OCI-LY7 (cell line): ENCODE measurements around the gene ANO6. TPM values are rescaled to one million over a fixed set of nuclear protein-coding genes. Genes with fewer than 3 reads are reported as not detected.

Experiments
- BruUV-seq: library from RNA; stranded (reverse); fragments of 400-500 nt; replicated peaks from 2 replicates; lab custom pipeline; 2021; lab: Mats Ljungman, UMichigan
- CTCF ChIA-PET: fragments of 300-600 bp; sonication (Branson Sonifier 250); formaldehyde crosslinking; loops from one replicate; lab custom pipeline; 2022; ENCODE audit warnings: antibody characterized with exemption; ENCODE audit not compliant: unreplicated experiment; lab: Charles Lee
- POLR2A ChIA-PET: fragments of 300-600 bp; sonication (Branson Sonifier 250); formaldehyde crosslinking; loops from one replicate; lab custom pipeline; 2022; ENCODE audit warnings: antibody characterized with exemption; lab: Charles Lee
- DNase-seq: peaks from one replicate; pipeline ENCODE4 v3.0.0-alpha.2; 2015; ENCODE audit warnings: low spot score
- H2AFZ ChIP-seq: fragments of 200-600 bp; sonication (generic), shearing (Covaris generic); 2 replicates; pipeline ENCODE4 v1.6.1; 2014; ENCODE audit warnings: mild to moderate bottlenecking, antibody characterized with exemption, low read length, moderate library complexity
- H3K27ac ChIP-seq: fragments of 200-600 bp; sonication (generic); 2 replicates; pipeline ENCODE4 v1.5.1; 2014; ENCODE audit warnings: mixed run types, low read depth, mild to moderate bottlenecking, moderate library complexity, low read length, inconsistent platforms; ENCODE audit not compliant: poor library complexity, severe bottlenecking
- H3K36me3 ChIP-seq: fragments of 200-600 bp; sonication (generic); 2 replicates; pipeline ENCODE4 v1.6.1; 2014; ENCODE audit warnings: mild to moderate bottlenecking, antibody characterized with exemption, low read length, moderate library complexity, mixed read lengths; ENCODE audit not compliant: insufficient read depth
- H3K4me1 ChIP-seq: fragments of 200-600 bp; sonication (generic); 2 replicates; pipeline ENCODE4 v1.5.1; 2014; ENCODE audit warnings: mild to moderate bottlenecking, low read length; ENCODE audit not compliant: insufficient read depth, poor library complexity, severe bottlenecking
- H3K4me2 ChIP-seq: fragments of 200-600 bp; sonication (generic); 2 replicates; pipeline ENCODE4 v1.6.1; 2014; ENCODE audit warnings: mild to moderate bottlenecking, low read length
- H3K4me3 ChIP-seq: fragments of 200-600 bp; sonication (generic); 2 replicates; pipeline ENCODE4 v1.5.1; 2014; ENCODE audit warnings: mild to moderate bottlenecking, low read depth, low read length; ENCODE audit not compliant: poor library complexity, severe bottlenecking
- H3K79me2 ChIP-seq: fragments of 200-600 bp; sonication (generic); 2 replicates; pipeline ENCODE4 v1.6.1; 2016; ENCODE audit warnings: low read depth, mild to moderate bottlenecking, low read length, moderate library complexity, mixed read lengths; ENCODE audit not compliant: insufficient read depth
- H3K9me2 ChIP-seq: fragments of 200-600 bp; sonication (generic); 2 replicates; pipeline ENCODE4 v1.6.1; 2016; ENCODE audit warnings: mild to moderate bottlenecking, low read length, mixed read lengths; ENCODE audit not compliant: insufficient read depth
- H3K9me3 ChIP-seq: fragments of 200-600 bp; sonication (generic); 2 replicates; pipeline ENCODE4 v1.6.1; 2014; ENCODE audit warnings: mild to moderate bottlenecking, mixed run types, low read length, mixed read lengths
- H4K20me1 ChIP-seq: fragments of 200-600 bp; sonication (generic); 2 replicates; pipeline ENCODE4 v1.6.1; 2014; ENCODE audit warnings: mild to moderate bottlenecking, antibody characterized with exemption, low read length, moderate library complexity, mixed read lengths; ENCODE audit not compliant: insufficient read depth
- EZH2phosphoT487 ChIP-seq: fragments of 200-600 bp; sonication (generic); IDR thresholded peaks from 2 replicates; pipeline ENCODE4 v1.6.1; 2018; ENCODE audit warnings: low read depth, borderline replicate concordance, mild to moderate bottlenecking, mixed run types, antibody characterized with exemption, low read length, moderate library complexity, mixed read lengths
- intact Hi-C: fragments of 100-400 bp; cut with micrococcal nuclease; formaldehyde crosslinking; loops from one replicate; pipeline ENCODE4 v1.10.0; 2022; ENCODE audit not compliant: unreplicated experiment
- total RNA-seq, 2 experiments: library from RNA; depleted of rRNA in 1 of 2; stranded (reverse); fragments of >200 nt in 1 of 2; shearing (Covaris generic) in 1 of 2; gene quantifications; 2 replicates each; pipeline ENCODE4 v1.2.3, GENCODE V29; 2014 to 2022
- TF ChIP-seq, protein P1 (sequence below): fragments of 200-600 bp; sonication (generic); conservative IDR thresholded peaks from 2 replicates; pipeline ENCODE4 v1.5.1; 2014; ENCODE audit warnings: mild to moderate bottlenecking, antibody characterized with exemption, low read length, moderate library complexity, mixed read lengths

Gene ANO6
- total RNA-seq, 2 experiments from 2014 or later, result 15.0 to 17.7 TPM

DNA sequence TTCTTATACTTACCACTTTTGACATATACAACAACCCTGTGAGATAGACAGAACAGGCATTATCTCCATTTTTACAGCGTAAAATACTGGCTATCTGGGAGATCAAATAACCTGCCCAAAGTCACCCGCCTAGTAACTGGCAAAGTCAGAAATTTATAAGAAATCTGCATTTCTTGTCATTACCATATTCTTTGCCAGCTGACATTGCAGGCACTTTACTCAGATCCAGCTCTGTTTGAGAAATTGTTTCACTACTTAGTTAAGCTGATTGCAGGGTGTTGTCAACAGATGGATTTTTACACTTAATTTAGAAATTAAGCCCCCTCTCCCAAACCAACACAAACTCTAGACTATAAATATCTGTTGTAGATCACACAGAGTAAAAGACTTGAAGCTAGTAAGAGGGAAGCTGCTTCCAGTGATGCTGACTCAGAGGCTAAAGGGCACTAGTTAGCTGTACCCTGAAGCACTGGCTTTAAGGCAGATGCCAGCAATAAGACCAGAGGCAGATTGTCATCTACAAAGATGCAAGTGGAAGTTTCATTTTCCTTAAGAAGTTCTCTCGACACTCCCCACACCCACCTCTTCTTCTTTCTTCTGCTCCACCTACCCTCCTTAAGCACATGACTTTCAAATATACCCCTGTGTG lies 153.1 kb downstream of the ANO6 start:
- no peaks in the 10 kb centered on the region for H3K79me2 ChIP-seq
- H3K9me2 ChIP-seq, result no peaks in the 10 kb centered on the region
- CTCF ChIA-PET, result no interaction called here
- H3K9me3 ChIP-seq, result peaks cover 7% of the 10 kb centered on the region; the same call in 1 of the 2 replicates
- intact Hi-C loops, result no loop called here
- H3K4me3 ChIP-seq, result no peak overlapping the region
- no peak overlapping the region for H3K4me2 ChIP-seq
- BruUV-seq, result no TSS peak
- H4K20me1 ChIP-seq, result no peaks in the 10 kb centered on the region
- no peak overlapping the region for H3K27ac ChIP-seq
- TF ChIP-seq, protein P1, sequence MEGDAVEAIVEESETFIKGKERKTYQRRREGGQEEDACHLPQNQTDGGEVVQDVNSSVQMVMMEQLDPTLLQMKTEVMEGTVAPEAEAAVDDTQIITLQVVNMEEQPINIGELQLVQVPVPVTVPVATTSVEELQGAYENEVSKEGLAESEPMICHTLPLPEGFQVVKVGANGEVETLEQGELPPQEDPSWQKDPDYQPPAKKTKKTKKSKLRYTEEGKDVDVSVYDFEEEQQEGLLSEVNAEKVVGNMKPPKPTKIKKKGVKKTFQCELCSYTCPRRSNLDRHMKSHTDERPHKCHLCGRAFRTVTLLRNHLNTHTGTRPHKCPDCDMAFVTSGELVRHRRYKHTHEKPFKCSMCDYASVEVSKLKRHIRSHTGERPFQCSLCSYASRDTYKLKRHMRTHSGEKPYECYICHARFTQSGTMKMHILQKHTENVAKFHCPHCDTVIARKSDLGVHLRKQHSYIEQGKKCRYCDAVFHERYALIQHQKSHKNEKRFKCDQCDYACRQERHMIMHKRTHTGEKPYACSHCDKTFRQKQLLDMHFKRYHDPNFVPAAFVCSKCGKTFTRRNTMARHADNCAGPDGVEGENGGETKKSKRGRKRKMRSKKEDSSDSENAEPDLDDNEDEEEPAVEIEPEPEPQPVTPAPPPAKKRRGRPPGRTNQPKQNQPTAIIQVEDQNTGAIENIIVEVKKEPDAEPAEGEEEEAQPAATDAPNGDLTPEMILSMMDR, result no peak
- TF ChIP-seq EZH2phosphoT487, result no peak
- H3K4me1 ChIP-seq, result no peaks in the 10 kb centered on the region
- POLR2A ChIA-PET, result interaction anchor here (0.6 kb wide), 1 partner anchor 188 kb away, joined by 3 read pairs; no protein-coding TSS in a partner anchor
- no peak overlapping the region for H2AFZ ChIP-seq
- DNase-seq, result no peak
- peaks cover 6% of the 10 kb centered on the region; the same call in 1 of the 2 replicates for H3K36me3 ChIP-seq

DNA sequence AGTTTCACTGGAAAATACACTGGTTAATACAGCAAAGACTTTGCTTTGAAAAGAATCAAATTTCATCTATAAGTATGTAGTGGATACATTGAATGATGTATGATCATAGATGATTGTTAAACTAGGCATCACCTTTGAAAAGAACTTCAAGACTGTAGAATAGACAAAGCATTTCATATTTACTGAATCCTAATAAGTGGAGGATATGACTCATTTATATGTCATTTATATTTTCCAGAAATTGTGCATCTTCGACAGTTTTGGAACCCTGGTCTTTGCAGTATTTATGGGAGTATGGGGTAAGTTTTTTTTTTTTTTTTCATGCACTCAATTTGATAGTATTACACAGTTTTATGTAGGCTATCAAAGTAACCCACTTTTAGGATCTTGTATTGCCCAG lies 161.9 kb downstream of the ANO6 start:
- Histone ChIP-seq H3K9me2 (no peaks in the 10 kb centered on the region), H3K4me1 (no peaks in the 10 kb centered on the region), H3K9me3 (no peaks in the 10 kb centered on the region), H3K4me3 (no peak overlapping the region), H3K36me3 (no peaks in the 10 kb centered on the region), H4K20me1 (no peaks in the 10 kb centered on the region), H3K79me2 (no peaks in the 10 kb centered on the region), H2AFZ (no peak overlapping the region), H3K27ac (no peak overlapping the region), H3K4me2 (no peak overlapping the region)
- no TSS peak for BruUV-seq
- ChIA-PET CTCF (no interaction called here), POLR2A (no interaction called here)
- DNase-seq, result no peak
- TF ChIP-seq, protein P1, result no peak
- no peak for TF ChIP-seq EZH2phosphoT487
- intact Hi-C loops, result no loop called here

DNA sequence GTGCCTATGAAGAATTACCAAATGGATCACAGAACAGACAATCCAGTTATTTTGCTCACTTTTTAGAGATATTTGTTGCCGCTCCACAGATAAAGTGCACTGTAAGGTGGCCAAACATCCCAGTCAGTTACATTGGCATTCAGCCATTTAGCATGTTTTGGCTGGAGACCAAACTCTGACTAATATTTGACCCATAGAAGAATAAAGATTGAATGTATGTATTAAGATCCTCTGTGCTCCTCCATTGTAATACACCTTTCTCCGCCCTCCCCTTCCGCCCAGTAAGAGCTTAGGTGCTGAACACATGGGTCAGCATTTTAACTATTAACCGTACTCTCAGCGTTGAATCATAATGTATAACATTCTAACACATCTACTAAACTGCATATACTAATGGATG lies 163.4 kb downstream of the ANO6 start:
- TF ChIP-seq EZH2phosphoT487, result no peak
- TF ChIP-seq, protein P1, result no peak
- no TSS peak for BruUV-seq
- Histone ChIP-seq H3K27ac (no peak overlapping the region), H4K20me1 (no peaks in the 10 kb centered on the region), H3K36me3 (no peaks in the 10 kb centered on the region), H3K4me2 (no peak overlapping the region), H2AFZ (no peak overlapping the region), H3K4me1 (no peaks in the 10 kb centered on the region), H3K9me2 (no peaks in the 10 kb centered on the region), H3K9me3 (no peaks in the 10 kb centered on the region), H3K79me2 (no peaks in the 10 kb centered on the region), H3K4me3 (no peak overlapping the region)
- DNase-seq, result no peak
- ChIA-PET CTCF (no interaction called here), POLR2A (no interaction called here)
- intact Hi-C loops, result no loop called here
